ENCODE results near the gene CLDN1.

CLDN1 gene, protein sequence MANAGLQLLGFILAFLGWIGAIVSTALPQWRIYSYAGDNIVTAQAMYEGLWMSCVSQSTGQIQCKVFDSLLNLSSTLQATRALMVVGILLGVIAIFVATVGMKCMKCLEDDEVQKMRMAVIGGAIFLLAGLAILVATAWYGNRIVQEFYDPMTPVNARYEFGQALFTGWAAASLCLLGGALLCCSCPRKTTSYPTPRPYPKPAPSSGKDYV

DNA sequence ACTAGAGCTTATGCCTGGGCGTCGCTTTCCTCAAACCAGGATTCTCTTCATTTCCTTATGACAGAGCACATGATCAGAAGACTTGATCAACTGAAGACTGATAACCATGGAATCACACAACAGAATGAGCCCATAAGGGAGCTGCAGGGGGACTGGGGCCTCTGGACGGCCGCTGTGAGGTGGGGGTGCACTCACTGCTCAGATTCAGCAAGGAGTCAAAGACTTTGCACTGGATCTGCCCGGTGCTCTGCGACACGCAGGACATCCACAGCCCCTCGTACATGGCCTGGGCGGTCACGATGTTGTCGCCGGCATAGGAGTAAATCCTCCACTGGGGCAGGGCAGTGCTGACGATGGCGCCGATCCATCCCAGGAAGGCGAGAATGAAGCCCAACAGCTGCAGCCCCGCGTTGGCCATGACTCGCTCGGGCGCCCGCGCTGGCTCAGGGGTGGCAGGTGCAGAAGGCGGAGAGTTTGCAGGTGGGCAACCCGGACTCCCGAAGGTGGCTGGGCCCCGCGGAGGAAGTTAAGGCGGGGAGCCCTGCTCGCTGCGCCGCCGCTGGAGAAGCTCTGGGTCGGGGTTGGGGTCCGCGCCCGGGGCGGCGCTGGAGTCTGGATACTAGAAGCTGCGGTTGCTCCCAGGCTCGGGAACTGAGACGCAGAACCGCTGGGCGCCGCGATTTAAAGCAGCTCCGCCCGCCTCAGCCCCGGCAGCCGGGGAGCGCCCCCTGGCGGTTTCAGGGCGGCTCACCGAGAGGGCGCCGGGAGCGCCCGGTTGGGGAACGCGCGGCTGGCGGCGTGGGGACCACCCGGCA is at the start of gene CLDN1:
Gene CLDN1, minus strand, starts transcription at position 658 of the 815 bp plus-strand sequence. Its CDS starts 240 bp downstream, at position 418.
- peak within 1 kb of the TSS in 20 of 21 experiments; percentile 17 to 93 (median 78) for H3K27ac ChIP-seq
- peak within 1 kb of the TSS; percentile 36 to 68 (median 45) for H3K4me3 ChIP-seq

- Histone ChIP-seq H3K4me3 (no peak overlapping the region), H3K27ac (peak overlapping the region in 6 of 21 experiments; percentile 7 to 52 (median 28))
Observed at GRCh38 chr3:190371152-190371551, 48.9 kb upstream of the CLDN1 start.

DNA sequence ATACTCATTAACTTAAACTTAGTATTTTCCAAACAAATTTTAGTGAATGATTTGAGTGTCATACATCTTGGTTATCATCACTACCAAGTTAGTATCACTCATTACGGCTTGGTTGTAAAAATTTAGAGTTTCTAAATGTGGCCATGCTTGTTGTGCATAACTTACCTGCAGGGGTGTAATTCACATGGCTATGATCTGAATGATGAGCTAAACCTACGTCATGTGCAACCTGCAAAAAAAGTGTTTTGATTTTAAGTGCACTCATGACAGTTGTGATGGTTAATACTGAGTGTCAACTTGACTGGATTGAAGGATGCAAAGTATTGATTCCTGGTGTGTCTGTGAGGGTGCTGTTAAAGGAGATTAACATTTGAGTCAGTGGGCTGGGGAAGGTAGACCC is 48.1 kb upstream of the CLDN1 start:
- Histone ChIP-seq H3K4me3 (no peak overlapping the region), H3K27ac (peak overlapping the region in 19 of 21 experiments; percentile 1 to 80 (median 56))

DNA sequence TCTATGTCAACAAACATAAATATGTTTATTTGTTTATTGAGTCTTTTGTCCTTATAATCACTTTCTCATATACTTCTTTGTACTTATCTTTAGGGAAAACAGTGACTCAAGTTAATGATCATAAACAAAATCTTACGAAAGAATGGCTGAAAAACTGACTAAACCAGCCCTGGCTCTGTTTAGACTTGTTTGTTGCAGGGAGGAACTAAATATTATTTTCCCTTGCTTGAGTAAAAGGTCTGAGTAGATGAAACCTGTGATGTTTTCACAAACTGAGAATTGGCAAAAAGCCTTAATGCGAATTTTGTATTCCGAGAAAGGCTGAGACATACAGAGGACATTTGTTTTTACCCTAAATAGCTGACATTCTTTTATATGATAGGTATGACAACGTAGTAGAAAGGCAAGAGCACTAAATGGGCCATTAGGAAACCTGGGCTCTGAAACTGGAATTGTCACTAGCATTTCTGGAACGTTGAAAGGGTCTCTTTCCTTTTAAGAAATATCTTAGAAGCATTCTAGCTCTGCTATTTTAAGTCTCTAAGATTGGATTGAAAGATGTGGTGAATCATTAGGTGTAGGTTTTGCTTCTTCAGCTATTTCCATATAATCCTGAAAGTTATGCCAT is 47.5 kb upstream of the CLDN1 start:
- peak overlapping the region in 19 of 21 experiments; percentile 1 to 80 (median 56) for H3K27ac ChIP-seq

DNA sequence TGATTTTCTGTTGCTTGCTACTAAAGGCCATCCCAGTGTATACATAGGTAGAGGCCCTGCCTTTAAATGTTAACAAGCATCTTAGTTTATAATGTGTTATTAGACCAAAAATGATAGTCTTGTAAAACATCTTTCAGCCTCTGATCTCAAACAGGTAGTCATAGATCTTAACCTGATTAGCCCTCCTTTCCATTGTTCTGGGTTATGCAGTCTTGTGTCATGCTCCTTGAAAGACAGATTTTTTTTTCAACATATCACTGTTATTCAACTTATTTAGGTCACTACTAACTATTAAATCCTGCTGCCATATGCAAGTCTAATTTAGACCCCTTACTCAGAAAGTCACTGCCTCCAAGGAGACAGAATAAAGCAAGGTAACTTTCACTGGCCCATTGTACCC is 46.6 kb upstream of the CLDN1 start:
- Histone ChIP-seq H3K27ac (peak overlapping the region in 11 of 21 experiments; percentile 8 to 76 (median 46)), H3K4me3 (no peak overlapping the region)

More for the DNA sequence above, 47.5 kb upstream of the CLDN1 start:
- no peak overlapping the region for H3K4me3 ChIP-seq

- no peak overlapping the region for H3K4me3 ChIP-seq
Observed at GRCh38 chr3:190366133-190366532, 43.9 kb upstream of the CLDN1 start.

GRCh38 chr3:190362258-190362657 is 40.0 kb upstream of the CLDN1 start:
- Histone ChIP-seq H3K4me3 (no peak overlapping the region), H3K27ac (no peak overlapping the region)

More at GRCh38 chr3:190366133-190366532, 43.9 kb upstream of the CLDN1 start:
- H3K27ac ChIP-seq: peak overlapping the region in 2 of 21 experiments; percentile 13 to 65

DNA sequence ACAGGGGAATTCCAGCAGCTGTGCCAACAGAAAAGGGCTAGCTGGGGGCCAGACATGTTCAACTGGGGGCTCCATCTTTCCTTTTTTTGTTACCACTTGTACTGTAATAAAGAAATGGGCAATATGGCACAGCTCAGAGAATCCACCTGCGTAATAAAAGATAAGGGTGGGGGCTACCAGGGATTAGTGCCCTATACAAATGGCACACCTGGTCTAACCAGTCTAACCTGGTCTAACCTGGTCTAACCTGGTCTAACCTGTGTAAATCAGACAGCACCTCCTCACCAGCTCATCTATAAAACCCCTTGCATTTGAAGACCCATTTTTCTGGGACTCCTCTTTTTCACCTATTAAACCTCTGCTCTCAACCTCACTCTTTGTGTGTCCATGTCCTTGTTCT is 39.5 kb upstream of the CLDN1 start:
- no peak overlapping the region for H3K27ac ChIP-seq
- no peak overlapping the region for H3K4me3 ChIP-seq

- Histone ChIP-seq H3K27ac (no peak overlapping the region), H3K4me3 (no peak overlapping the region)
Observed at GRCh38 chr3:190360228-190360627, 38.0 kb upstream of the CLDN1 start.

GRCh38 chr3:190359813-190360212 is 37.6 kb upstream of the CLDN1 start:
- H3K4me3 ChIP-seq: no peak overlapping the region
- H3K27ac ChIP-seq: no peak overlapping the region

DNA sequence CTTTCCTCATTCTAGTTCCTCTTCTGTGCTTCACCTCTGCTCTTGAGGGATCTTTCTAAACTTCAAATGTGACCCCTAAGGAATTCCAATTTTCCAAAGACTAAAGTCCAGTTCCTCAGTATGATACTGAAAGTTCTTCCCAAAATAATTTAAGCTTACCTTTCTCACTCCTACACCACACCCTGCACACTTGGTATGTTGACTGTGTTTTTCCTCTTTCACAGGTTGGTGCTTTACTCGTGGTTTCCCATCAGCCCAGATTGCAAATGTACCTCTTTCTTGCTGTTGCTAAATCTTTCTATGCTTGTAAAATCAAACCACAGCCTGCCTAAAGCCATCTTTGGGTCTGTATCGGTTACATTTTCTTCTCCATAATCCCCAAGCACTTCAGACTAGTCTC is 35.2 kb upstream of the CLDN1 start:
- Histone ChIP-seq H3K4me3 (no peak overlapping the region), H3K27ac (peak overlapping the region in 7 of 21 experiments; percentile 16 to 70 (median 33))

DNA sequence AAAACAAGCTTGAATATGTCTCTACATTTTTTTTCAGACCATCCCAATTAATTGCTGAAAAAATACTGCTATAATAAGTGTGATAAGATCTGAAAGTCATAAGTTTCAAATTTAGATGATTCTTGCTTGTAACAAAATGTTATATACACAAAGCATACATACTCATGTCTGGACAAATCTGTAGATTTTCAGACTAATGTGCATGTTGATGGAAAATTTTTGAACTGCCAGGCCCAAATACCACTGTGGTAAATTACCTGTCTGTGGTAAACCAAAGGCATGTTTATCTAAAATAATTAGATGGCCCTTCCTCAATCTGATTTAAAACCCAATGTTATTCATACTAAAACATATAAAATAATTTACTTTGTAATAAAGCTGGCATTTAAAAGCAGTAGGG is 34.0 kb upstream of the CLDN1 start:
- Histone ChIP-seq H3K27ac (no peak overlapping the region), H3K4me3 (no peak overlapping the region)

- Histone ChIP-seq H3K4me3 (no peak overlapping the region), H3K27ac (no peak overlapping the region)
Observed at GRCh38 chr3:190352861-190353457, 30.7 kb upstream of the CLDN1 start.

DNA sequence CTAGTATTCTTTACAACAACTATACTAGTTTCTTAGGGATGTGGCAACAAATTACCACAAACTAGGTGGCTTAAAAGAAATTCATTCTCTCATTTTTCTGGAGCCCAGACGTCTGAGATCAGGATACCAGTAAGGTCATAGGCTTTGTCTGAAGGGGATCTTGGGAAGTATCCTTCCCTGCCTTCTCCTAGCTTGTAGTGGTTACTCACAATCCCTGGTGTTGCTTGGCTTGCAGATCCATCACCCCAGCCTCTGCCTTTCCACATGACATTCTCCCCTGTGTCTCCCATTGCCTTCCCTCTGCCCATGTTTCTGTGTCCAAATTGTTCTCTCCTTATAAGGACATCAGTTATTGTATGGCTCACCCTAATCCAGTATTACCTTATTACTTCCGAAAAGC is 24.3 kb upstream of the CLDN1 start:
- H3K27ac ChIP-seq: peak overlapping the region in 11 of 21 experiments; percentile 14 to 85 (median 66)

GRCh38 chr3:190345878-190346277 is 23.6 kb upstream of the CLDN1 start:
- H3K4me3 ChIP-seq: no peak overlapping the region
- H3K27ac ChIP-seq: peak overlapping the region in 18 of 21 experiments; percentile 1 to 85 (median 63)

More for the DNA sequence above, 24.3 kb upstream of the CLDN1 start:
- no peak overlapping the region for H3K4me3 ChIP-seq

DNA sequence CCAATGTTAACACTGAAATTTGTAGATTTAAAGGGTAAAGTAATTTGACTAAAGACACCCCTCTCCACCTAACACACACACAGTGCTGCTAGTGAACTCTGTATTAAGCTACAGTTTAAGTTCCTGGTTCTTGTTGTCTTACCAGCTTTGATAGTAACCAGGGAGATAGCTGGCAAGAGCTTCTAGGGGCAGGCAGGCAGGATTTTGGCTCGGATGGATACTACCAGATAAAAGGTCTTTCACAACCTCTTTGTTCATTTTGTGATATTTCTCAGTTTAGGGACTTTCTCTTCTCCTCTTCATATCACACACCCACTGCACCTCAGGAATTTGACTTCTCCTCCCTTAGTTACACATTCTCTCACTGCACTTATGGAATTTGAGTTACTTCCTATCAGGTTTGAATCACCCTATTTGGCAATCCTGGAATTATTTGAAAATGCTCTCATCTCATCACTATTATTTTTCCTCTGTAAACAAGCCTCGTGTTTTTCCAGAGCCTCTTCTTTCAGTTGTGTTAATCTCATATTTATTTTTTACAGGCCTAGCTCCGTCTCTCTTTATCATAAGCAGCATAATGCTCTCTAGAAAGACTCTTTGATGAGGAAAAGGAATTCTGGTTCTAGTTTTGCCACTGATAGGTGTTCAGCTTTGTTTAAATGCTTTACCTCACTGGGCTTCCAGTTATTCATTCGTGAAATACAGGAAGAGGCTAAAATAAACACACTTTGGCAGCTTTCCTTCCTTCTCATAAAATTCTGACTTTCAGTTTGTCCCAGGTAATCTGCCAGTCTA is 23.0 kb upstream of the CLDN1 start:
- Histone ChIP-seq H3K4me3 (no peak overlapping the region), H3K27ac (peak overlapping the region in 19 of 21 experiments; percentile 0 to 85 (median 63))

DNA sequence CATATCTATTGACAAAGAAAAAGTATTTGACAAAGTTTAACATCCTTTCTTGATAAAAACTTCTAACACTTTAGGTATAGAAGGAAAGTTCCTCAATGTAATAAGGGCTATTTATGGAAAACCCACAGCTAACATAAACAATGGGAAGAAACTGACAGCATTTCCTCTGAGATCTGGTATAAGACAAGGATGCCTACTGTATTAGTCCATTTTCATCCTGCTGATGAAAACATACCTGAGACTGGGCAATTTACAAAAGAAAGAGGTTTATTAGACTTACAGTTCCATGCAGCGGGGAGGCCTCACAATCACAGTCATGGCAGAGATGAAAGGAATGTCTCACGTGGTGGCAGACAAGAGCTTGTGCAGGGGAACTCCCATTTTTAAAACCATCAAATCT is 17.8 kb upstream of the CLDN1 start:
- H3K4me3 ChIP-seq: no peak overlapping the region
- H3K27ac ChIP-seq: peak overlapping the region in 1 of 21 experiments; percentile 24

GRCh38 chr3:190339130-190339529 is 16.9 kb upstream of the CLDN1 start:
- no peak overlapping the region for H3K4me3 ChIP-seq
- peak overlapping the region in 3 of 21 experiments; percentile 15 to 35 (median 16) for H3K27ac ChIP-seq

GRCh38 chr3:190338717-190339116 is 16.5 kb upstream of the CLDN1 start:
- H3K4me3 ChIP-seq: no peak overlapping the region
- H3K27ac ChIP-seq: peak overlapping the region in 6 of 21 experiments; percentile 1 to 58 (median 38)
